GM12891 (cell line): ENCODE data around the gene GTPBP3.

Source experiments
- DNase-seq: peaks from one replicate; pipeline ENCODE4 v3.0.0; 2011; ENCODE audit warnings: low spot score; ENCODE audit not compliant: insufficient read length
- FAIRE-seq: peaks from 2 replicates; lab custom pipeline; 2011; peaks lifted over from hg19 to GRCh38; lab: Jason Lieb, UNC
- PAX5 ChIP-seq: IDR thresholded peaks from 2 replicates; pipeline ENCODE4 v1.6.1; 2011; ENCODE audit warnings: low read length, moderate library complexity, mild to moderate bottlenecking; ENCODE audit not compliant: insufficient read depth, severe bottlenecking
- POLR2A ChIP-seq: IDR thresholded peaks from 2 replicates; pipeline ENCODE4 v1.6.1; 2011; ENCODE audit warnings: low read depth, low read length, control low read depth
- POLR2AphosphoS5 ChIP-seq: IDR thresholded peaks from 2 replicates; pipeline ENCODE4 v1.6.1; 2011; ENCODE audit warnings: low read depth, low read length, control low read depth
- POU2F2 ChIP-seq: IDR thresholded peaks from 2 replicates; pipeline ENCODE4 v1.6.1; 2011; ENCODE audit warnings: low read depth, mild to moderate bottlenecking, control low read depth, low read length, moderate library complexity
- SPI1 ChIP-seq: IDR thresholded peaks from 2 replicates; pipeline ENCODE4 v1.6.1; 2011; ENCODE audit warnings: low read depth, low read length, control low read depth
- TAF1 ChIP-seq: IDR thresholded peaks from 2 replicates; pipeline ENCODE4 v1.6.1; 2011; ENCODE audit warnings: low read depth, low read length, control low read depth

The GTPBP3 gene

DNA sequence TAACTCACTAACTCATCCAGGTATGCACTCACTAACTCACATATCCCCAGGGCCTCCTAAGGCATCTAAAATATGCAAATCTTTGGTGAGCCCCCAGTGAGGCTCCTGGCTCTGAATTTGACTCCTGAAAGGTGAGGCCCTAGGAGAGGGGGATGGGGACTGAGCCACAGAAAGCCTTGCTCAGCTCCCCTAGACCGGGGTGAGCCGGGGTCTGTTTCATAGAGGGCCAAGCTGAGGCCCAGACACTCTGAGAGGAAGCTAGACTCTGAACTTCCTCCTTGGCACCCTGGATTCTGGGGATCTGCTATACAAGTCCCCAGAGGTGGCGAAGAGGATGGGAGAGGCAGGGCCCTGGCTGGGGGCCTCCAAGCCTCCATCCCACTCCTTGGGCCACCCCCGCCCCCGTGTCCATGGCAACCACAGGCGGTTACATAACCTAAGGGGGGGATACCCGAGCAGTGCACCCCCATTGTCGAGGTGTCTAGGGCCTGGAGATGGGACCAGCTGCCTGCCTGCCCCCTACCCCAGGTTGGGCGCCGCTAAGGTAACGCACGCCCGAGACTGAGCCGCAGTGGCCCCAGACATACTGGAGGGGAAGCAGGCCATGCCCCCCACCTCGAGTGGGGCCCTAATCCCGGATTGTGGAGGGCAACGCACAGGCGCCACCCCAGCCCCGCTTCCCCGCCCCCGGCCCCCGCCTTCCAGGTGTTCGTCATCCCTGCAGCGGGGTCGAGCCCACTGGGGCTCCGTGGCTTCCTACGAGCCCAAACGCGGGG lies 34.8 kb upstream of the GTPBP3 start:
- DNase-seq, result no peak
- TF ChIP-seq POLR2A (no peak), TAF1 (no peak), POLR2AphosphoS5 (no peak), SPI1 (no peak), POU2F2 (no peak; the same call in 1 of the 2 replicates), PAX5 (no peak)
- peak; percentile 20 for FAIRE-seq

DNA sequence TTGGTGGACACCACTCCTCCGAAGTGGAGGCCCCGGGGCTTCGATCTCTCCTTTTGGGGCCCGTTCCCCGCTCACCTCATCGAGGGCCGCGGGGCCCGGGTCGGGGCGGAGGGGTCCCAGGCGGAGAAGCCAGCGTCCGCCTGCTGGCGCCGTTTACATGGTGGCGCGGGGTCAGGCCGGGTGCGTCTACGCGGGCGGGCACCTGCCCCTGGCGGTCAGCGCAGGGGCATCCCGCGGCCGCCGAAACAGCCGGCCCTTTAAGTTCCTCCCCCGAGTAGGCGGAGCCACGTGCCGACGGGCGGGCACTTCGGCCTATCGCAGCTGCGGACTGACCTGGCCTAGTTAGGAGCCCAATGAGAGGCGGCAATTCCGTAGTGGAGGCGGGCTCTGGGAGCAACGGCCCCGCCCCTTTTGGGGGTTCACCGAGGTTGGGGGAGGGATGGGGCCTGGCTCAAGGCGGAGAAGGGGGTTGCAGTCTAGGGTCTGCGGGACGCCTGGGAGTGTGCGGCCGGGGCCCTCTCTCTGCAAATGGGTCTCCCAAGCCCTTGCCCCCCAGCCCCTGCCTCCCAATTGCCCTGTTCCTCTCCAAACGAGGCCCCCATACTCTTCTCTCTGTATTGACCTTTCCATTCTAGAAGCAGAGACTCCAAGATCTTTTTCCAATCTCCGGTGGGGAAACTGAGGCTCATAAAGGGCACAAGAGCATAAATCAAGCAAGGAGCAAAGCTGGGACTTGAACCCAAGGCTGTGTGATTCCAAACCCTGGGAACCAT lies 34.0 kb upstream of the GTPBP3 start, which contains the start of gene ABHD8:
Gene ABHD8 (minus strand): TSS at position 259 of the 773 bp plus-strand sequence. CDS start 1,809 bp downstream, outside the sequence.
- TF ChIP-seq PAX5 (no peak), TAF1 (no peak), POLR2A (0 out of 2 replicates have a peak, but pooled peaks have one; percentile 31), POLR2AphosphoS5 (no peak), POU2F2 (no peak), SPI1 (peak; percentile 51)
- DNase-seq, result peak; percentile 91
- FAIRE-seq, result peak; percentile 98

DNA sequence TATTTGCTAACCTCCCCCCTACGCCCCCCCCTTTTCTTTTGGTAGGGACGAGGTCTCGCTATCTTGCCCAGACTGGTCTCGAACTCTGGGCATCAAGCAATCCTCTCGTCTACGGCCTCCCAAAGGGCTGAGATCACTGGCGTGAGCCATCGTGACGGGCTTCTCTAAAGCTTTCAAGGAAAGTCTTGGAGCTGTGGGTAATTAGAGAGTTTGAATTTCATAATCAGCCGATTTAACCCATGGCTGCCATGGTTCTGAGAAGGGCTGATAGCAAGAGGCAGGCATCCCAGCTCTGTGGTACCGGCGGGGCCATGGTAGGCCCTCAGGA lies 33.4 kb upstream of the GTPBP3 start:
- FAIRE-seq, result no peak
- no peak for DNase-seq
- no peak for TF ChIP-seq SPI1
- no peak for TF ChIP-seq POLR2A
- TF ChIP-seq POLR2AphosphoS5, result no peak
- no peak for TF ChIP-seq PAX5
- TF ChIP-seq TAF1, result no peak
- TF ChIP-seq POU2F2, result no peak

DNA sequence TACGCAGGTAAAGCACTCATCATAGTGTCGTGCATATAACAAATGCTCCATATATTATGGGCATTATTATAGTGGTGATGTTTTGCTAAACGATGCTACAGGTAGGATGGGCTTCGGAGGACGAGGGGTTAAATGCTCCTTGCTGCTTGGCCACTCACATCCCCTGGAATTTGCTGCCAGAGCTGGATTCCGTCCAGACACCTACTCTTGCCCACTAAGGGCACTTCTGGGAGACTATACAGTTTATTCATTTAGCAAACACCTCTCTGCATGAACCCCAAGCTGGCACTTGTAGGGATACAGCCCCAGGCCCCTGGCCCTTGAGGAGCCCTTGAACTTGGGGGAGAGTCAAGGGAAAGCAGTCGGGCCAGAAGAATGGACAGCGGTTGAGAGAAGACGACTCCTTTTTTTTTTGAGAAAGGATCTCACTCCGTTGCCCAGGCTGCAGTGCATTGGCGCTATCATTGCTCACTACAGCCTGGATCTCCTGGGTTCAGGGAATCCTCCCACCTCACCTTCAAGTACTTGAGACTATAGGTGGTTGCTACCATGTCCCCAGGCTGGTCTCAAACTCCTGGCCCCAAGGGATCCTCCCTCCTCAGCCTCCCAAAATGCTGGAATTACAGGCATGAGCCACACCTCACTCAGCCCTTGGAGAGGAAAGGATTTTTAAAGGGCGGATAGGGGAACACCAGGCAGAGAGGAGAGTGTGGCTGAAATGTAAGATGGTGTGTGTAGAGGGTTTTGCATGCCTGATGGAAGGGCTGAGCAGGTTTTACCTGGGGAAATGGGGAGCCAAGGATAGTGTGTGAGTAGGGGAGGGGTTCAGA lies 32.8 kb upstream of the GTPBP3 start:
- TF ChIP-seq PAX5, result no peak
- TF ChIP-seq POU2F2, result no peak
- no peak for TF ChIP-seq POLR2AphosphoS5
- TF ChIP-seq TAF1, result no peak
- no peak for TF ChIP-seq SPI1
- no peak for TF ChIP-seq POLR2A
- FAIRE-seq (no peak), DNase-seq (no peak)

DNA sequence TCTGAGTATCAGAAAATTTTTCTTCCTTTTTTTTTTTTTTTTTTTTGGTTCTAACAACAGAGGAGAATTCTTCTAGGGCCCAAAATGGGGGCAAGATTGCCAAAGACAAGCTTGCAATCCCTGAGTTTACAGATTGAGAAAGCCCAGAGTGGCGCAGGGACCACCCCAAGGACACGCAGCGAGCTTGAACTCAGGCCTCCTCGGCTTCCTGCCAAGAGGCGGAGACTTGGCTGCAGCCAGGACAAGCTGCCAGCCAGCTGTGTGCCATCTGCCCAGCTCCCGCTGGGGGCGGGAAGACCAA lies 32.2 kb upstream of the GTPBP3 start:
- FAIRE-seq (no peak), DNase-seq (no peak)
- TF ChIP-seq PAX5 (no peak), POU2F2 (no peak), POLR2AphosphoS5 (no peak), SPI1 (no peak), TAF1 (no peak), POLR2A (no peak)

DNA sequence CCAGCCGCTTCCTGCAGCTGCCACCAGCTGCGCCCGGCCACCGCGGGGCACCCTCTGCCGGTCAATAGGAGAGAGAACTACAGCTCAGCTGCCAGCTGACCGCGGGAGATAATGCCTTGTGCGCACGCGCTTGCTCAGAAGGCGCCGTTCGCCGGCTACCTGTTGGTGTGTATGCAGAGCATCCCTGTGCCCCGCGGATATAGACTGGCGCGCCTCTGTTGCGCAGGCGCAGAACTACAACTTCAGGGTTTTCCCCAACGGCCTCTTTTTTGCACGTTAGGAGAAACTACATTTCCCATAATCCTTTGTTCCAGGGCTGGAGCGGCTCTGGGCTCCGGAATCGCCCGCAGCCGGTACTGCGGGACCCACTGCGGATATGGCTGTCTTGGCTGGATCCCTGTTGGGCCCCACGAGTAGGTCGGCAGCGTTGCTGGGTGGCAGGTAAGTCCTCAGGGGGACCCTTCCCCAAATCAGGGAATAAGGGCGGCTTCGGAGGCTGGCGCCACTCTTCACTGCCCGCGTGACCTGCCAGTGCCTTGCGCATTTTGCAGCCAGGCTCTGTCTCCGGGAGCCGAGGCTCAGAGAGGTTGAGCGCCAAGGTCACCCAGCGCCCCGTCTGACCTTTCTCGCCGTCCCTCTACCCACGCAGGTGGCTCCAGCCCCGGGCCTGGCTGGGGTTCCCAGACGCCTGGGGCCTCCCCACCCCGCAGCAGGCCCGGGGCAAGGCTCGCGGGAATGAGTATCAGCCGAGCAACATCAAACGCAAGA lies 31.7 kb upstream of the GTPBP3 start, which contains the start of gene MRPL34:
Gene MRPL34 (plus strand): TSS at position 356 of the 768 bp plus-strand sequence. CDS start 21 bp downstream, at position 377.
- TF ChIP-seq POLR2AphosphoS5 (0 out of 2 replicates have a peak, but pooled peaks have one; percentile 27), POLR2A (peak; percentile 52; the same call in 1 of the 2 replicates), SPI1 (no peak), TAF1 (peak; percentile 31; the same call in 1 of the 2 replicates), PAX5 (no peak), POU2F2 (0 out of 2 replicates have a peak, but pooled peaks have one; percentile 30)
- FAIRE-seq (peak; percentile 99), DNase-seq (peak; percentile 70)

DNA sequence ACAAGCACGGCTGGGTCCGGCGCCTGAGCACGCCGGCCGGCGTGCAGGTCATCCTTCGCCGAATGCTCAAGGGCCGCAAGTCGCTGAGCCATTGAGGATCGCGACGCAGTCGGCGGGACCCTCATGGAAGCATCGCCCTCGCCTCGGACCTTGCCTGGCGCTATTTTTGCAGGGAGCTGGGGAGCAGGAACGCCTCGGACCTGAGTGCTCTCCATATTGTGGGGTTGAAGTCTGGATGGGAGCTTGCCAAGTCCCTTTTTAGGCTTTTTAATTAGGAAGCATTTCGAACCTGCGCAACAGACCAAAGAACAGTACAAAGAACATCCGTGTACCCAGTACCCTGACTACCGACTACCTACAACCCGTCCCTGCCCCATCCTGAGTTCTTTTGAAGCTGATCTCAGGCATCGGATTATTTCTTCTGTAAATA lies 31.1 kb upstream of the GTPBP3 start:
- TF ChIP-seq POLR2A, result no peak
- no peak for TF ChIP-seq SPI1
- TF ChIP-seq TAF1, result no peak
- no peak for FAIRE-seq
- DNase-seq, result no peak

DNA sequence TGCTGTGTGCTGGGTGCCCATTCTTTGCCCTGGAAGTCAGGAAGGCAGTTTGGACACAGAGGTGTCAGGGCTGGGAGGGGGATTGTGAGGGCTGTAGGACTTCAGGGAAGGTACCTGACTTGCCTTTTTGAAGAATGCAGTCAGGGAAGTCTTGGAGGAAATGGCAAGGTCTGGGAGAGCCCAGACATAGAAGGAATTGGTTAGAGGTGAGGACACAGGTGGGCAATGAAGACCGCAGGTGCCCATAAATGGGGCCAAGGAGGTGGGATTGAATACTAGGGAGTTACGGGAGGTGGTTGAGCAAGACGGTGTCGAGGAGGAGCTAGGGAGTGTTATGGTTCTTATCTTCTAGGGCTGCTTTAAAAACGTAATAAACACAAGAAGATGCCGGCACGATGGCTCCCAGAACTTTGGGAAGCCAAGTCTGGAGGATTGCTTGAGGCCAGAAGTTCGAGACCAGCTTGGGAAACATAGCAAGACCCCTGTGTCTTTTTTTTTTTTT lies 29.4 kb upstream of the GTPBP3 start:
- TF ChIP-seq PAX5, result no peak
- TF ChIP-seq POU2F2, result no peak
- TF ChIP-seq TAF1, result no peak
- no peak for TF ChIP-seq SPI1
- TF ChIP-seq POLR2A, result no peak
- DNase-seq, result no peak
- no peak for FAIRE-seq
